Jurkat, Clone E6-1 (cell line): Measurements from ENCODE around the gene DDX27.

ENCODE experiments used
- DNase-seq: peaks from one replicate; pipeline ENCODE4 v3.0.0-alpha.2; 2011; ENCODE audit warnings: low read depth, low spot score
- H3K4me3 ChIP-seq: 2 replicates; pipeline ENCODE4 v1.5.1; 2011; ENCODE audit warnings: mild to moderate bottlenecking, low read length, control low read depth, moderate library complexity

The DDX27 gene

GRCh38 chr20:49237531-49237930 is 18.3 kb downstream of the DDX27 start:
- no peak overlapping the region for H3K4me3 ChIP-seq
- DNase-seq = no peak

- peak; percentile 25 for DNase-seq
- no peak overlapping the region for H3K4me3 ChIP-seq
Observed at GRCh38 chr20:49245921-49246740, 26.9 kb downstream of the DDX27 start.

- no peak for DNase-seq
- H3K4me3 ChIP-seq = no peak overlapping the region
Observed at GRCh38 chr20:49247169-49247723, 28.0 kb downstream of the DDX27 start.

GRCh38 chr20:49247792-49248191 is 28.6 kb downstream of the DDX27 start:
- DNase-seq = no peak
- no peak overlapping the region for H3K4me3 ChIP-seq

- DNase-seq = no peak
- H3K4me3 ChIP-seq = no peak overlapping the region
Observed at GRCh38 chr20:49248301-49248700, 29.1 kb downstream of the DDX27 start.

GRCh38 chr20:49248879-49249665 is 29.9 kb downstream of the DDX27 start:
- no peak overlapping the region for H3K4me3 ChIP-seq
- DNase-seq = no peak

GRCh38 chr20:49252556-49253350 is 33.5 kb downstream of the DDX27 start:
- H3K4me3 ChIP-seq = no peak overlapping the region
- DNase-seq = no peak

GRCh38 chr20:49256261-49256660 is 37.0 kb downstream of the DDX27 start:
- no peak for DNase-seq
- no peak overlapping the region for H3K4me3 ChIP-seq

GRCh38 chr20:49259284-49259683 is 40.1 kb downstream of the DDX27 start:
- H3K4me3 ChIP-seq = no peak overlapping the region
- DNase-seq = no peak

- H3K4me3 ChIP-seq = no peak overlapping the region
- DNase-seq = no peak
Observed at GRCh38 chr20:49259799-49260198, 40.6 kb downstream of the DDX27 start.

- no peak overlapping the region for H3K4me3 ChIP-seq
- DNase-seq = no peak
Observed at GRCh38 chr20:49260218-49260617, 41.0 kb downstream of the DDX27 start.

- no peak overlapping the region for H3K4me3 ChIP-seq
- no peak for DNase-seq
Observed at GRCh38 chr20:49261173-49261572, 42.0 kb downstream of the DDX27 start.

GRCh38 chr20:49262444-49262843 is 43.2 kb downstream of the DDX27 start:
- no peak overlapping the region for H3K4me3 ChIP-seq
- no peak for DNase-seq

GRCh38 chr20:49267327-49267726 is 48.1 kb downstream of the DDX27 start:
- no peak overlapping the region for H3K4me3 ChIP-seq
- no peak for DNase-seq

GRCh38 chr20:49268600-49269365 is 49.6 kb downstream of the DDX27 start:
- H3K4me3 ChIP-seq = no peak overlapping the region
- no peak for DNase-seq

GRCh38 chr20:49270177-49270576 is 51.0 kb downstream of the DDX27 start:
- no peak for DNase-seq
- H3K4me3 ChIP-seq = no peak overlapping the region

GRCh38 chr20:49270736-49271135 is 51.5 kb downstream of the DDX27 start:
- H3K4me3 ChIP-seq = no peak overlapping the region
- no peak for DNase-seq

GRCh38 chr20:49272654-49273053 is 53.4 kb downstream of the DDX27 start:
- H3K4me3 ChIP-seq = no peak overlapping the region
- DNase-seq = no peak
